Hippocampal formation (tissue), 2 donors: ENCODE results near the gene CNOT2.

Source experiments
- DNase-seq, 2 donors: peaks; one replicate each; lab custom pipeline; 2025; lab: John Stamatoyannopoulos, UW

CNOT2 gene

GRCh38 chr12:70242695-70243509 lies at the start of gene CNOT2:
CNOT2 (plus strand) TSS chr12:70243433; CDS start chr12:70278227, 34,794 bp downstream.
- peak; percentile 78 to 79 for DNase-seq

- no peak for DNase-seq
These were observed 49.2 kb upstream of the CNOT2 start for GRCh38 chr12:70194076-70194475.

GRCh38 chr12:70196811-70197281 lies 46.4 kb upstream of the CNOT2 start:
- DNase-seq, result no peak

- no peak for DNase-seq
These were observed 45.9 kb upstream of the CNOT2 start for GRCh38 chr12:70197345-70197744.

GRCh38 chr12:70213707-70214106 lies 29.5 kb upstream of the CNOT2 start:
- no peak for DNase-seq

GRCh38 chr12:70214972-70215617 lies 28.1 kb upstream of the CNOT2 start:
- no peak for DNase-seq

- DNase-seq, result no peak
These were observed 25.8 kb upstream of the CNOT2 start for GRCh38 chr12:70217416-70217815.

GRCh38 chr12:70221626-70222025 lies 21.6 kb upstream of the CNOT2 start:
- no peak for DNase-seq

GRCh38 chr12:70227911-70228310 lies 15.3 kb upstream of the CNOT2 start:
- peak in 1 of 2 donors; percentile 61 for DNase-seq

- DNase-seq, result no peak
These were observed 12.2 kb upstream of the CNOT2 start for GRCh38 chr12:70230934-70231606.

GRCh38 chr12:70236990-70237389 lies 6.2 kb upstream of the CNOT2 start:
- no peak for DNase-seq

GRCh38 chr12:70240673-70241072 lies 2.6 kb upstream of the CNOT2 start:
- DNase-seq, result no peak

GRCh38 chr12:70241845-70242244 lies 1.4 kb upstream of the CNOT2 start:
- DNase-seq, result no peak

- peak; percentile 34 to 79 for DNase-seq
These were observed 508 bp downstream of the CNOT2 start for GRCh38 chr12:70243510-70244371.

GRCh38 chr12:70244409-70244808 lies 1.2 kb downstream of the CNOT2 start:
- no peak for DNase-seq

- no peak for DNase-seq
These were observed 2.2 kb downstream of the CNOT2 start for GRCh38 chr12:70245458-70245857.

GRCh38 chr12:70246580-70246979 lies 3.3 kb downstream of the CNOT2 start:
- no peak for DNase-seq

- no peak for DNase-seq
These were observed 4.5 kb downstream of the CNOT2 start for GRCh38 chr12:70247653-70248199.

GRCh38 chr12:70248876-70249275 lies 5.6 kb downstream of the CNOT2 start:
- no peak for DNase-seq

- no peak for DNase-seq
These were observed 6.7 kb downstream of the CNOT2 start for GRCh38 chr12:70249903-70250302.

- DNase-seq, result no peak
These were observed 8.0 kb downstream of the CNOT2 start for GRCh38 chr12:70251226-70251625.
